PFSK-1 (cell line): Measurements from ENCODE around the gene LDLRAP1.

Source experiments
- FOXP2 ChIP-seq: optimal IDR thresholded peaks from 2 replicates; pipeline ENCODE3; 2011; ENCODE audit warnings: borderline replicate concordance, control low read depth, inconsistent platforms; ENCODE audit not compliant: insufficient read depth; ENCODE audit errors: extremely low read length, extremely low read depth
- POLR2AphosphoS5 ChIP-seq: IDR thresholded peaks from 2 replicates; pipeline ENCODE4 v1.6.1; 2012; ENCODE audit warnings: low read depth, mild to moderate bottlenecking, control low read depth, low read length, moderate library complexity
- REST ChIP-seq, 2 experiments: IDR thresholded peaks; 2 replicates each; pipeline versions ENCODE4 v1.6.1 to v1.8.0; 2011 to 2012; ENCODE audit warnings: low read depth in 2 of 2, low read length in 2 of 2, control low read depth in 1 of 2, inconsistent platforms in 1 of 2, mild to moderate bottlenecking in 1 of 2, moderate library complexity in 1 of 2; ENCODE audit not compliant: insufficient read depth in 1 of 2
- SIN3A ChIP-seq: IDR thresholded peaks from 2 replicates; pipeline ENCODE4 v1.6.1; 2012; ENCODE audit warnings: mild to moderate bottlenecking, low read length, moderate library complexity, borderline replicate concordance; ENCODE audit not compliant: insufficient read depth

GRCh38 chr1:25502957-25503356 lies 40.4 kb upstream of the LDLRAP1 start:
- TF ChIP-seq REST (IDR thresholded peaks at IDR 0.05; ENCODE audit: insufficient read depth in 1 of 2, low read depth in 2 of 2, low read length in 2 of 2) (no peak), POLR2AphosphoS5 (no peak), SIN3A (no peak), FOXP2 (no peak)
